ENCODE measurements around the gene CTNNBIP1. TPM values are rescaled to one million over a fixed set of nuclear protein-coding genes. Genes with fewer than 3 reads are reported as not detected.

Gene CTNNBIP1
- total and polyA plus RNA-seq, 9 of the 15 experiments (the other 6 are each of a cell fraction or from before 2014, with no cell fraction given), result 0.65 to 29.2 (median 14.7) TPM

DNA sequence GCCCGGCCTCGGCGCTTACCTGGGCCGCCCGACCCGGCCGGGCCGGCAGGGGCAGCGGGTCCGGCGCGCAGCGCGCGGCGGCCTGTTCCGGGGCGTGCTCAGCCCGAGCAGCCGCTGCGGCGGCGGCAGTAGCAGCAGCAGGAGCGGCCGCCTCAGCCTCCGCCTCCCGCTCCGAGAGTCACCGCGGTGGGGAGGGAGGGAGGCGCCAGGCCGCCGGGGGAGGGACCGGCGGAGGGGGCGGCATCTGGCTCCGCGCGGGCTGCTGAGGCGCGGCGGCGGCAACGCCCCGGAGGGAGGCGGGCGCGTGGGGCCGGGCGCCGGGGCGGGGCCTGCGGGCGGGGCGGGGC is at the start of gene CTNNBIP1 (continued):
- TF ChIP-seq HMGXB4 (CRISPR knock-in tag; IDR thresholded peaks at IDR 0.05) (no peak), ZNF717 (CRISPR knock-in tag; IDR thresholded peaks at IDR 0.05) (no peak), ATF4 (CRISPR knock-in tag; IDR thresholded peaks at IDR 0.05) (no peak), RBM25 (IDR thresholded peaks at IDR 0.05; ENCODE audit: low read depth, low read length, severe bottlenecking) (no peak), ZNF778 (CRISPR knock-in tag; IDR thresholded peaks at IDR 0.05) (no peak), SUPT5H (IDR thresholded peaks at IDR 0.05) (no peak), ZNF280A (IDR thresholded peaks at IDR 0.05; ENCODE audit: low read depth, partially characterized antibody) (no peak), HMGN3 (IDR thresholded peaks at IDR 0.05; ENCODE audit: borderline replicate concordance, extremely low read depth, insufficient read length, low read depth, low read length) (peak; percentile 20), ZNF639 (CRISPR knock-in tag; conservative IDR thresholded peaks at IDR 0.05 in 1 of 2, IDR thresholded peaks at IDR 0.05 in 1 of 2) (no peak; a peak in 1 of 4 replicates), TBP (optimal IDR thresholded peaks at IDR 0.05; ENCODE audit: low read depth, low read length) (no peak), BCOR (IDR thresholded peaks at IDR 0.05) (no peak), CCAR2 (IDR thresholded peaks at IDR 0.05; ENCODE audit: low read depth, low read length) (no peak), ZNF592 (IDR thresholded peaks at IDR 0.05) (no peak), ATF7 (IDR thresholded peaks at IDR 0.05) (no peak), ZNF12 (CRISPR knock-in tag; IDR thresholded peaks at IDR 0.05) (no peak), ZNF695 (CRISPR knock-in tag; IDR thresholded peaks at IDR 0.05) (no peak), ZC3H4 (CRISPR knock-in tag; IDR thresholded peaks at IDR 0.05; ENCODE audit: borderline replicate concordance) (no peak), GATAD2B (IDR thresholded peaks at IDR 0.05; ENCODE audit: borderline replicate concordance) (peak; percentile 80; the same call in 1 of the 2 replicates), PHB (CRISPR knock-in tag; IDR thresholded peaks at IDR 0.05) (no peak)
